IMR-90 (cell line): Measurements from ENCODE around the gene RBBP6. TPM values are rescaled to one million over a fixed set of nuclear protein-coding genes. Genes with fewer than 3 reads are reported as not detected.

Experiments used
- ATAC-seq: fragments of 200-7000 bp; cut with Tn5 transposase; 2 replicates; pipeline ENCODE4 v1.9.1; 2020; ENCODE audit warnings: low read depth, mild to moderate bottlenecking, moderate library complexity
- BruUV-seq: library from RNA; stranded (reverse); fragments of 400-500 nt; replicated peaks from 2 replicates; lab custom pipeline; 2021; lab: Mats Ljungman, UMichigan
- CTCF ChIA-PET: fragments of 300-600 bp; formaldehyde crosslinking; extraction: SDS; loops from one replicate; lab custom pipeline; 2021; ENCODE audit warnings: antibody characterized with exemption; lab: Yijun Ruan, JAX
- POLR2A ChIA-PET: fragments of 300-600 bp; sonication (Branson Sonifier 250); formaldehyde crosslinking; loops from one replicate; lab custom pipeline; 2022; ENCODE audit warnings: antibody characterized with exemption; ENCODE audit not compliant: unreplicated experiment; lab: Charles Lee
- DNase-seq: peaks from one replicate; pipeline ENCODE4 v3.0.0; 2013
- H2AFZ ChIP-seq: replicated peaks from 2 replicates; pipeline ENCODE3; 2013; ENCODE audit warnings: low read length, mild to moderate bottlenecking; ENCODE audit not compliant: poor library complexity
- H2AK5ac ChIP-seq: 2 replicates; pipeline ENCODE4 v1.6.1; 2013; ENCODE audit warnings: low read depth, low read length, inconsistent platforms
- H2AK9ac ChIP-seq: replicated peaks from 2 replicates; pipeline ENCODE3; 2013; ENCODE audit warnings: mild to moderate bottlenecking, low read depth, low read length, moderate library complexity; ENCODE audit not compliant: poor library complexity
- H2BK120ac ChIP-seq: 2 replicates; pipeline ENCODE4 v1.6.1; 2013; ENCODE audit warnings: low read depth, low read length, inconsistent platforms
- H2BK15ac ChIP-seq: 3 replicates; pipeline ENCODE4 v1.6.1; 2013; ENCODE audit warnings: low read depth, low read length, inconsistent platforms
- H2BK20ac ChIP-seq: 2 replicates; pipeline ENCODE4 v1.6.1; 2013; ENCODE audit warnings: low read depth, mild to moderate bottlenecking, inconsistent platforms, low read length, moderate library complexity
- H2BK5ac ChIP-seq: 2 replicates; pipeline ENCODE4 v1.6.1; 2013; ENCODE audit warnings: mild to moderate bottlenecking, low read depth, low read length, inconsistent platforms; ENCODE audit not compliant: poor library complexity, severe bottlenecking
- H3K14ac ChIP-seq: replicated peaks from 2 replicates; pipeline ENCODE4 v1.6.1; 2013; ENCODE audit warnings: low read depth, low read length, inconsistent platforms
- H3K18ac ChIP-seq: 2 replicates; pipeline ENCODE4 v1.6.1; 2013; ENCODE audit warnings: low read depth, low read length, control low read depth
- H3K23ac ChIP-seq: 2 replicates; pipeline ENCODE4 v1.6.1; 2013; ENCODE audit warnings: low read depth, low read length, inconsistent platforms
- H3K27ac ChIP-seq: 2 replicates; pipeline ENCODE4 v1.5.1; 2013; ENCODE audit warnings: mild to moderate bottlenecking, control low read depth, low read length; ENCODE audit not compliant: insufficient read depth
- H3K27me3 ChIP-seq: 2 replicates; pipeline ENCODE4 v1.6.1; 2013; ENCODE audit warnings: low read length; ENCODE audit not compliant: control insufficient read depth, insufficient read depth
- H3K36me3 ChIP-seq: 2 replicates; pipeline ENCODE4 v1.6.1; 2013; ENCODE audit warnings: low read length, mixed read lengths; ENCODE audit not compliant: control insufficient read depth, insufficient read depth
- H3K4ac ChIP-seq: 2 replicates; pipeline ENCODE4 v1.6.1; 2013; ENCODE audit warnings: low read depth, low read length, inconsistent platforms
- H3K4me1 ChIP-seq: 2 replicates; pipeline ENCODE4 v1.6.1; 2013; ENCODE audit warnings: low read length, mixed read lengths; ENCODE audit not compliant: control insufficient read depth, insufficient read depth
- H3K4me2 ChIP-seq: 2 replicates; pipeline ENCODE4 v1.6.1; 2013; ENCODE audit warnings: low read depth, mild to moderate bottlenecking, control low read depth, low read length, moderate library complexity
- H3K4me3 ChIP-seq: 2 replicates; pipeline ENCODE4 v1.5.1; 2013; ENCODE audit warnings: low read depth, mild to moderate bottlenecking, control low read depth, low read length, moderate library complexity; ENCODE audit not compliant: insufficient read depth
- H3K56ac ChIP-seq: 2 replicates; pipeline ENCODE4 v1.6.1; 2013; ENCODE audit warnings: low read length, inconsistent platforms; ENCODE audit not compliant: insufficient read depth; ENCODE audit errors: extremely low read depth
- H3K79me1 ChIP-seq, 2 experiments: 2 replicates each; pipeline ENCODE4 v1.6.1; 2013; ENCODE audit warnings: low read length in 2 of 2, inconsistent platforms in 1 of 2, low read depth in 1 of 2
- H3K9ac ChIP-seq: 2 replicates; pipeline ENCODE4 v1.6.1; 2013; ENCODE audit warnings: low read depth, low read length, control low read depth
- H3K9me1 ChIP-seq: 2 replicates; pipeline ENCODE4 v1.6.1; 2013; ENCODE audit warnings: low read length, inconsistent platforms; ENCODE audit not compliant: insufficient read depth
- H3K9me3 ChIP-seq: 2 replicates; pipeline ENCODE4 v1.6.1; 2013; ENCODE audit warnings: low read length; ENCODE audit not compliant: control insufficient read depth, insufficient read depth
- H4K20me1 ChIP-seq: 2 replicates; pipeline ENCODE4 v1.6.1; 2013; ENCODE audit warnings: low read length, inconsistent platforms; ENCODE audit not compliant: insufficient read depth
- H4K5ac ChIP-seq: 2 replicates; pipeline ENCODE4 v1.6.1; 2013; ENCODE audit warnings: mild to moderate bottlenecking, low read depth, low read length, control low read depth
- H4K8ac ChIP-seq, 2 experiments: 2 replicates each; pipeline ENCODE4 v1.6.1; 2013; ENCODE audit warnings: low read depth in 2 of 2, low read length in 2 of 2, control low read depth in 1 of 2, inconsistent platforms in 1 of 2
- H4K91ac ChIP-seq: 2 replicates; pipeline ENCODE4 v1.6.1; 2013; ENCODE audit warnings: low read depth, low read length, inconsistent platforms; ENCODE audit not compliant: insufficient read depth
- BHLHE40 ChIP-seq: fragments of 150-350 bp; IDR thresholded peaks from 2 replicates; pipeline ENCODE4 v1.6.1; 2016; ENCODE audit warnings: mild to moderate bottlenecking, low read depth, low read length
- CEBPB ChIP-seq: IDR thresholded peaks from 2 replicates; pipeline ENCODE4 v1.6.1; 2012; ENCODE audit warnings: low read depth, low read length, improper control_type of control experiment
- CHD1 ChIP-seq: IDR thresholded peaks from 2 replicates; pipeline ENCODE4 v1.6.1; 2012; ENCODE audit warnings: low read depth, low read length, improper control_type of control experiment
- RAD21 ChIP-seq: IDR thresholded peaks from 2 replicates; pipeline ENCODE4 v1.6.1; 2012; ENCODE audit warnings: low read length, improper control_type of control experiment
- dilution Hi-C: fragments of 300-500 bp; cut with HindIII; formaldehyde crosslinking; loops from one replicate; pipeline ENCODE4 v1.14.3; 2018; ENCODE audit warnings: low sequenced_read_pairs; ENCODE audit not compliant: unreplicated experiment
- in situ Hi-C: fragments of 300-500 bp; cut with MboI; formaldehyde crosslinking; loops from 3 replicates; pipeline ENCODE4 v1.14.3; 2019; ENCODE audit warnings: low sequenced_read_pairs, inconsistent platforms, mixed read lengths
- intact Hi-C: fragments of 100-400 bp; cut with micrococcal nuclease; formaldehyde crosslinking; loops from 2 replicates; pipeline ENCODE4 v1.10.0; 2022
- polyA plus RNA-seq, 3 experiments: library from polyadenylated mRNA; depleted of rRNA; stranded (reverse); fragments of >200 nt; gene quantifications; 2 replicates each; pipeline ENCODE4 v1.2.3, GENCODE V29; 2012; ENCODE audit warnings: low replicate concordance in 1 of 3
- total RNA-seq: library from RNA; depleted of rRNA; stranded (reverse); fragments of >200 nt; gene quantifications from 2 replicates; pipeline ENCODE4 v1.2.3, GENCODE V29; 2012

The RBBP6 gene
- total and polyA plus RNA-seq, 2 of the 4 experiments (the other 2 are of a cell fraction): 7.2 to 17.8 TPM

GRCh38 chr16:24516900-24517669 is 22.3 kb upstream of the RBBP6 start (continued):
- no peak for TF ChIP-seq BHLHE40
- no peak for TF ChIP-seq CHD1

GRCh38 chr16:24518498-24518897 is 20.9 kb upstream of the RBBP6 start:
- Histone ChIP-seq H3K9me3 (no peaks in the 10 kb centered on the region), H3K27ac (no peak overlapping the region), H3K4me2 (no peak overlapping the region), H3K4ac (no peak overlapping the region), H2AK9ac (no peak overlapping the region), H3K79me1 (no peaks in the 10 kb centered on the region), H3K14ac (no peak overlapping the region), H3K23ac (no peak overlapping the region), H2BK120ac (no peak overlapping the region), H4K8ac (no peak overlapping the region), H3K18ac (no peak overlapping the region), H2BK20ac (no peak overlapping the region), H3K4me3 (no peak overlapping the region), H4K91ac (no peak overlapping the region), H2BK15ac (no peak overlapping the region), H3K9me1 (no peaks in the 10 kb centered on the region), H3K9ac (no peak overlapping the region), H4K20me1 (no peaks in the 10 kb centered on the region), H2AFZ (no peak overlapping the region), H3K36me3 (no peaks in the 10 kb centered on the region), H3K27me3 (peaks cover 7% of the 10 kb centered on the region; the same call in 1 of the 2 replicates), H3K4me1 (peaks cover under 1% of the 10 kb centered on the region; the same call in 1 of the 2 replicates), H2BK5ac (no peak overlapping the region), H2AK5ac (no peak overlapping the region), H3K56ac (no peak overlapping the region), H4K5ac (no peak overlapping the region)
- intact Hi-C loops (no loop called here), in situ Hi-C loops (loop anchor here (25.0 kb wide), 1 partner anchor 831 kb away; the partner anchor contains the start of gene PLK1), dilution Hi-C loops (no loop called here)
- ATAC-seq (no peak), DNase-seq (no peak)
- ChIA-PET CTCF (no interaction called here), POLR2A (no interaction called here)
- BruUV-seq: no TSS peak
- no peak for TF ChIP-seq BHLHE40
- TF ChIP-seq RAD21: no peak
- no peak for TF ChIP-seq CEBPB
